Spleen (tissue), 11 donors: Measurements from ENCODE around the gene WDR82. TPM values are rescaled to one million over a fixed set of nuclear protein-coding genes. Genes with fewer than 3 reads are reported as not detected.

ENCODE experiments used
- DNase-seq: peaks from one replicate; pipeline ENCODE4 v3.0.0-alpha.2; 2020
- H3K27ac ChIP-seq, 8 donors: fragments of 200-600 bp; sonication (generic) in 7 of 8; 1 replicate in 4 of 8; 2 replicates in 4 of 8; pipeline versions ENCODE4 v1.5.0 to v1.8.0; 2016 to 2021; ENCODE audit warnings: inconsistent platforms in 4 of 8, mild to moderate bottlenecking in 4 of 8, moderate library complexity in 1 of 8
- H3K27me3 ChIP-seq, 7 donors: fragments of 200-600 bp; sonication (generic) in 6 of 7; replicated peaks in 1 of 7; 1 replicate in 4 of 7; 2 replicates in 3 of 7; pipeline versions ENCODE4 v1.5.0 to v1.8.0; 2016 to 2021; ENCODE audit warnings: inconsistent platforms in 3 of 7, mild to moderate bottlenecking in 1 of 7
- H3K36me3 ChIP-seq, 6 donors: fragments of 200-600 bp; sonication (generic) in 5 of 6; 1 replicate in 4 of 6; 2 replicates in 2 of 6; pipeline versions ENCODE4 v1.5.0 to v1.8.0; 2016 to 2021; ENCODE audit warnings: inconsistent platforms in 2 of 6
- H3K4me1 ChIP-seq, 6 donors: fragments of 200-600 bp; sonication (generic) in 5 of 6; 1 replicate in 3 of 6; 2 replicates in 3 of 6; pipeline versions ENCODE4 v1.5.0 to v1.8.0; 2016 to 2021; ENCODE audit warnings: inconsistent platforms in 3 of 6
- H3K4me3 ChIP-seq, 8 donors: fragments of 200-600 bp; sonication (generic) in 7 of 8; 1 replicate in 4 of 8; 2 replicates in 4 of 8; pipeline versions ENCODE4 v1.5.0 to v1.8.0; 2016 to 2021; ENCODE audit warnings: inconsistent platforms in 4 of 8, mild to moderate bottlenecking in 4 of 8, moderate library complexity in 2 of 8
- H3K9me3 ChIP-seq, 8 donors: fragments of 200-600 bp; sonication (generic) in 7 of 8; 1 replicate in 4 of 8; 2 replicates in 4 of 8; pipeline versions ENCODE4 v1.5.0 to v1.8.0; 2016 to 2021; ENCODE audit warnings: inconsistent platforms in 4 of 8
- CTCF ChIP-seq, 11 experiments: fragments of 200-600 bp in 7 of 11; fragments of 450-650 bp in 4 of 11; sonication (generic) in 4 of 11; IDR thresholded peaks in 8 of 11; conservative IDR thresholded peaks in 3 of 11; 1 replicate in 7 of 11; 2 replicates in 4 of 11; pipeline versions ENCODE4 v1.4.0 to v1.8.0; 2016 to 2021; ENCODE audit warnings: antibody characterized with exemption in 11 of 11, inconsistent platforms in 4 of 11, mild to moderate bottlenecking in 1 of 11
- POLR2A ChIP-seq, 3 donors: fragments of 450-650 bp; IDR thresholded peaks; one replicate each; pipeline ENCODE4 v1.5.1; 2017; ENCODE audit warnings: antibody characterized with exemption in 3 of 3, mild to moderate bottlenecking in 1 of 3
- POLR2AphosphoS5 ChIP-seq, 3 donors: sonication (generic); formaldehyde crosslinking; IDR thresholded peaks; one replicate each; pipeline ENCODE4 v1.5.1; 2017; ENCODE audit warnings: antibody characterized with exemption in 3 of 3
- WGBS, 5 donors: extraction: QIAGEN DNeasy Blood & Tissue Kit in 3 of 5; methylation state at CpG; one replicate each; pipeline versions ENCODE4 v1.1.5 to v1.1.7; 2013 to 2018; 5-methylcytosine and 5-hydroxymethylcytosine counted together
- intact Hi-C: fragments of 100-400 bp; cut with DNase I; formaldehyde crosslinking; loops from one replicate; pipeline ENCODE4 v1.15.0; 2023; ENCODE audit warnings: low total_unique reads
- polyA plus RNA-seq, 3 donors: library from polyadenylated mRNA; stranded (reverse); fragments of 200-250 nt; gene quantifications; one replicate each; pipeline ENCODE4 v1.2.1, GENCODE V29; 2013
- total RNA-seq, 7 donors: library from RNA; depleted of rRNA in 3 of 7; stranded (reverse); fragments of >200 nt in 3 of 7; fragmentation: NEBNext Ultra II Directional in 4 of 7; extraction: Animal tissue kit (Norgen Biotek cat#: 25700) in 4 of 7; gene quantifications; one replicate each; pipeline versions ENCODE4 v1.1.0 to v1.2.1, GENCODE V29; 2016 to 2021
- donor health status: healthy with polysubstance abuse.
- donor health status: DM: no; HTN: no; CAD: no; lungs with moderate emphysema.
- donor health status: DM: no; HTN: no; CAD: no.
- donor health status: Bipolar disorder and iron deficiency.
- donor health status: healthy.
- donor health status: DM: no; HTN: no; CAD: no.
- donor health status: DM: yes; HTN: yes; CAD: no.

The WDR82 gene
- total and polyA plus RNA-seq, 10 donors: 20.9 to 80.6 (median 66.4) TPM

DNA sequence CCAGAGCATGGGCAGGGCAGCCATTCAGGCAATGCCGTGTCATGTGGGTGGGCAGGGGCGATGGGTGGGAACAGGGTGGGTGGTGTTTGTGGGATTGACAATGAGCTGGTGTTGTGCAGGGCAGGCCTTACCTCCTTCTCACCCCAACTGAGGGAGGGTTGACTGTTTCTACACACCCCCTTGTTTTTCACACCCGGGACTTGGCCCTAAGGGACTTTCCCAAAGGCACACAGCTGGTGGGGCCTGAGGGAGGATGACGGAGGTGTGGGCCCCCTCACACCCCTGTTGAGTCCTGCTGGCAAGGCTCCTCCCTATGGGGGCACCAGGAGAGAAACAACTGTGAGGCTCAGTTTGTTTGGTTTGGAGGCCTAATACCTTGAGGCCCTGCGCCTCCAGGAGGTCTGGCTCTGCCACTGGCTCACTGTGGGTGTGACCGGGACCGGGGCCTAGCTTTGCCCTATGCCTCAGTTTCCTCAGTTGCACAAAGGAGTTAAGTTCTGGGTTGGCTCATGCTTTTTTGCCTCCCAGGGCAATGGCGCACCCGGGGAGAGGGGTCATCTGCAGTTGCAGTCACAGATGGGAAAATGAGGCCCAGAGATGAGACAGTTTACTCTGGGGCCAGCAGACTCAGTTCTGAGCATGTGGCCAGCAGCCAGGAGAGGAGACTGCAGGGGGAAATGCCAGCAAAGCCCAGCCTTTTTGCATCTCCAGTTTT lies 32.6 kb upstream of the WDR82 start:
- Histone ChIP-seq H3K27me3 (no peaks in the 10 kb centered on the region), H3K27ac (peak overlapping the region in 5 of 8 donors; percentile 13 to 58 (median 20)), H3K36me3 (peaks cover 0 to 33% (median 0%) of the 10 kb centered on the region in 6 donors), H3K4me1 (peaks cover 15 to 61% (median 38%) of the 10 kb centered on the region in 6 donors), H3K9me3 (no peaks in the 10 kb centered on the region), H3K4me3 (no peak overlapping the region)
- DNase-seq: no peak
- no peak for TF ChIP-seq CTCF (IDR thresholded peaks at IDR 0.05 in 8 of 11, conservative IDR thresholded peaks at IDR 0.05 in 3 of 11)
- no peak for TF ChIP-seq POLR2A (IDR thresholded peaks at IDR 0.05)
- no peak for TF ChIP-seq POLR2AphosphoS5 (IDR thresholded peaks at IDR 0.05)
- intact Hi-C loops: no loop called here
- WGBS, 5 donors: 66 to 80% (median 77%) methylated on average over 9 of the region's 9 CpGs

DNA sequence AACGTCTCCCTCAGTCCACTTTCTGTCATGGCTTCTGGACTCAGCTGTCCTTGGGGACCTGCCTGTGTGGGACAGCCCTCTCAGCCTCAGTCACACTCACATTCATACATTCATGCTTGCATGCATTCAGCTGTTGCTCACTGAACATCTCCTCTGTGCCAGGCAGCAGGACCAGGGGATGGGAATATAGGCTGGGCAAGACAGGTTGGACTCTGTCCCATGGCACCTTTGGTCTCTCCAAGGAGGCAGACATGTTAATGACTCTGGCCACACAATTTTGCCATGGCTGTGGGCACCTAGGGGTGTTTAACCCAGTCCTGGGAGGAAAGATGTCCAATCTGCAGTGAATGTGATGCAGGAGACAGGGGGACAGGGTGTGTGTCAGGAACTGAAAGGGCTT lies 29.9 kb upstream of the WDR82 start:
- H3K36me3 ChIP-seq: peaks cover 0 to 47% (median 0%) of the 10 kb centered on the region in 6 donors
- no peak overlapping the region for H3K27ac ChIP-seq
- intact Hi-C loops: no loop called here
- TF ChIP-seq CTCF (IDR thresholded peaks at IDR 0.05 in 8 of 11, conservative IDR thresholded peaks at IDR 0.05 in 3 of 11) (no peak), POLR2A (IDR thresholded peaks at IDR 0.05) (no peak), POLR2AphosphoS5 (IDR thresholded peaks at IDR 0.05) (no peak)
- H3K27me3 ChIP-seq: no peaks in the 10 kb centered on the region
- H3K4me1 ChIP-seq: peaks cover 6 to 45% (median 26%) of the 10 kb centered on the region in 6 donors
- DNase-seq: no peak
- no peaks in the 10 kb centered on the region for H3K9me3 ChIP-seq
- WGBS, 5 donors: 48 to 85% (median 67%) methylated on average over 1 of the region's 1 CpG
- H3K4me3 ChIP-seq: no peak overlapping the region

DNA sequence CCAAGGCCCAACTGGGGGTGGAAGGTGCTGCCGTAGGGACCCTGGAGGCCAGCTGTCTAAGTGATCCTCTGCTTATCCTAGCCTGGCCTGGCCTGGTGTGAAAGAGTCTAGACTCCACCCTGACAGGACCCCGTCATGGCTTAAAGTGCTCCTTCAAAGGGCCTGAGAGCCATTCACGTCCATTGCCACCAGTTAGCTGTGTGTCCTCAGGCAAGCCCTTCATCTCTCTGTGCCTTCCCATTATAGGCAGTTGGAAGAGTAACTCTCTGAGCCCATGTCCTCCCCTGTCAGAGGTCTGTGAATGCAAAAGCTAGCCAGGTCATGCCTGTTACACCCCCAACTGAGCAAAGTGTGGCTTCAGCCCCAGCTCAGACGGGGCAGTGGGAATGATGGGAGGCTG lies 28.5 kb upstream of the WDR82 start:
- H3K9me3 ChIP-seq: no peaks in the 10 kb centered on the region
- H3K4me1 ChIP-seq: peaks cover 5 to 37% (median 21%) of the 10 kb centered on the region in 6 donors
- peaks cover 0 to 47% (median 0%) of the 10 kb centered on the region in 6 donors for H3K36me3 ChIP-seq
- no peak for DNase-seq
- intact Hi-C loops: no loop called here
- H3K27me3 ChIP-seq: no peaks in the 10 kb centered on the region
- no peak overlapping the region for H3K4me3 ChIP-seq
- H3K27ac ChIP-seq: no peak overlapping the region
- 86 to 97% (median 92%) methylated on average over 4 of the region's 4 CpGs for WGBS, 5 donors
- TF ChIP-seq CTCF (IDR thresholded peaks at IDR 0.05 in 8 of 11, conservative IDR thresholded peaks at IDR 0.05 in 3 of 11) (no peak), POLR2A (IDR thresholded peaks at IDR 0.05) (no peak), POLR2AphosphoS5 (IDR thresholded peaks at IDR 0.05) (no peak)

DNA sequence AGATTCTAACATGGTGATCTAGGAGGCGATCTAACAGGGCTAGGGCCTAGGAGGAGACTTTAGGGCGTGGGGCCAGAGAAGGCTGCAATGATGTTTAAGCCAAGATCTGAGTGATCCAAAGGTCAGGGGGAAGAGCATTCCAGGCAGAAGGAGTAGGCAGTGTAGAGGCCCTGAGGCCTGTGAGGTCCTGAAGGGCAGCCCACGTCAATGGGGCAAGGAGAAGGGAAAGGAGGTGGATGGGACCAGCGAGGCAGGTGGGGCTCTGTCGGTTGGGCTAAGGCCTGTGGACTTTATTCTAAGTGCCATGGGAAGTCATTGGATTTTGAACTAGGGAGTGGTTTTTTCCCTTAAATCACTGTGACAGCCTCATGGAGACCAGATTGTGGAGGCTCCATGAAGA lies 27.5 kb upstream of the WDR82 start:
- no peak for DNase-seq
- 90 to 98% (median 94%) methylated on average over 5 of the region's 5 CpGs for whole genome bisulfite sequencing, 5 donors
- no peak for TF ChIP-seq CTCF (IDR thresholded peaks at IDR 0.05 in 8 of 11, conservative IDR thresholded peaks at IDR 0.05 in 3 of 11)
- no peak for TF ChIP-seq POLR2AphosphoS5 (IDR thresholded peaks at IDR 0.05)
- no peak for TF ChIP-seq POLR2A (IDR thresholded peaks at IDR 0.05)
- H3K36me3 ChIP-seq: peaks cover 0 to 43% (median 0%) of the 10 kb centered on the region in 6 donors
- intact Hi-C loops: no loop called here
- H3K9me3 ChIP-seq: no peaks in the 10 kb centered on the region
- peaks cover 5 to 27% (median 17%) of the 10 kb centered on the region in 6 donors for H3K4me1 ChIP-seq
- no peak overlapping the region for H3K4me3 ChIP-seq
- no peaks in the 10 kb centered on the region for H3K27me3 ChIP-seq
- no peak overlapping the region for H3K27ac ChIP-seq
